Islet precursor cell (in vitro differentiated cells): ENCODE measurements around the gene SLFNL1.

Experiments used
- DNase-seq: peaks from one replicate; pipeline ENCODE4 v3.0.0-alpha.2; 2018

Gene SLFNL1

GRCh38 chr1:40985875-40986274 is 35.6 kb downstream of the SLFNL1 start:
- DNase-seq, result no peak

GRCh38 chr1:40985161-40985560 is 36.4 kb downstream of the SLFNL1 start:
- no peak for DNase-seq

DNA sequence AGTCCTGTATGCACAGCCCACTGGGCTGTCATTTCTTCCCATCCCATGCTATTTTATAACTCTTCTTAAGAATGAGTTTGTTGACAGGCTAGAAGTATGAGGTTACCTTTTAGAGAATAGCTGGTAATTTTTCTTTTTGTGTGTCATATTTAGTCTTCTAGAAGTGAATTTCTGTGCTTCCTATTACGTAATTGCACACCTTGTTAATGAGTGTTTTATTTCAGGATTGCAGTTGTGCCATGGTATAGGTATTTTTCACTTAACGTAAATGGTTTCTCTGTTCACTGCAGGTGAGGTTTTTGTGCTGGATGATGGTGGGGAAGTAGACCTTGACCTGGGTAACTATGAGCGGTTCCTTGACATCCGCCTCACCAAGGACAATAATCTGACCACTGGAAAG is 37.0 kb downstream of the SLFNL1 start:
- DNase-seq, result no peak

DNA sequence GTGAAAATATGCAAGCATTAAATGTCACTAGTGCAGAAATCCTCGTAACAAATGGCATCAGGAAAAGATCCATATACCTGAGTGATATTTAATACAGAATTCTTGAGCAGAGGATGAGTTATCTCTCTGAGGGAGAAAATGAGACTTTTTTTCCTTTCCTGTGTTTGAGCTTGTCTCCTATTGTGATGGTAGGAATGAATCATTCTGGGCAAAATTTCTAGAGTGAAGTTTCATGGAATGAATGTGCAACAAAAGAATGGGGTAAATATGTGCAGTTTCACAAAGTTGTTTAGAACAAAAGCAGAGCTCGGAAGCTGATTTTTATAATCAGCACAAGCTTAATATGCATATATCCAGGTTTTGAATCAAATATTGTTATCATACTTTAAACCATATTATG is 37.5 kb downstream of the SLFNL1 start:
- no peak for DNase-seq

DNA sequence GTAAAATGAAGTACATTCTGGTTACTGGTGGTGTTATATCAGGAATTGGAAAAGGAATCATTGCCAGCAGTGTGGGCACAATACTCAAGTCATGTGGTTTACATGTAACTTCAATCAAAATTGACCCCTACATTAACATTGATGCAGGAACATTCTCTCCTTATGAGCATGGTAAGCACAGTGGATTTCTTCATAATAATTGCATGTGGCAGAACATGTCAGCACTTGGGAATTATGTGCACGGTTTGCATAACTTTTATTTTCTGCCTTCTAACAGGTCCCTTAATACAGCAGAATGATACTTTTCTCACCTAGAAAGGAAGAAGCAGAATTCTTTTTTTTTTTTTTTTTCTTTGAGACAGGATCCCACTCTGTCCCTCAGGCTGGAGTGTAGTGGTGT is 38.2 kb downstream of the SLFNL1 start:
- no peak for DNase-seq

DNA sequence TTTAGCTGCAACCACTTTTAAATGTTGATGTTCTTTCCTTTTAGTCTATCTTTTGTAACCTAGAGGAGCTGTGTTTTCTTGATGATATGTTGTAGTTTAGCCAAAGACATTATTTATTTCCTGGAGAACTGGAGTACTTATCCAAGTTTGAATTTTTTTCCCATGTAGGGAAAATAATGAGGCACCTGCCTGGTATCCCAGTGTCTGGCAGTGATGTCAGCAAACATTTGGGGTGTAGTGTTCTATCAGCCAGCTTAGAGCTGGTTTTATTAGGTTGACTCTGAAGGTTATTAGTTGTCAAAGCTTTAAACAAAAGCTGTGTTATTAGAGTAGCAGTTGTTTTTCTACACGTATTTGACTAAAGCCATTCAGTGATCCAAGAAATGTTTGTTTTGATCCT is 38.8 kb downstream of the SLFNL1 start:
- DNase-seq, result no peak

- DNase-seq, result no peak
These were observed 39.7 kb downstream of the SLFNL1 start for GRCh38 chr1:40981691-40982448.

DNA sequence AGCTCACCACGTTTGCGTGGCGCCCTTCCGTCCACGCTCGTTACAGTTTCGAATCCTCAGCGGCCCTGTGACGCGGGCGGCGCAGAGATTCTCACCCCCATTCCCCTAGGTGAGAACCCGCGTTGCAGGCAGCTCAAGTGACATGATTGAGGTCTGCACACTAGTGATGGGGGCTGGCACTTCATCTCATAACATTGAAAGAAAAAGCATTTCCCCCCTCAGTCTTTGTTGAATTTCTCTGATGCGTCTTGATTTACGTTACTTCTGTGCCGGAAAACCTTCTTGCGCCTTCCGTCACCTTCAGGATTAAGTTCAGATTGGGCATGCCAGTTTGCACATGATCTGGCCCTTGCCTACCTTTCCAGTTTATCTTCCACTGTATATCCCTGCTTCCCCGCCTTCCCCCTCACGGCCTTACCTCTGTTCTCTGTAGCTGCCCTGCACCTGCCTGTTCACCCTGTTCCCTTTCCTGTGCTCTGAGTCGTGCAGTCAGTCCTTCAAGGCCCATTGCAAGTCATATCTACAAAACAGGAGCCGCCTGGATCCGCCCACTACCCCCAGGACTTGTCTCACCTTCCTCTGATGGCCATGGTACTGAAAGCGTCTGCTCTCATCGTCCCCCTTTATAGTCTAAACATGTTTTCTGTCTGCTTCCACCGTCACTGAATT is 40.9 kb downstream of the SLFNL1 start:
- peak; percentile 80 for DNase-seq

GRCh38 chr1:40980068-40980452 is 41.5 kb downstream of the SLFNL1 start:
- no peak for DNase-seq

GRCh38 chr1:40979241-40980067 is 42.1 kb downstream of the SLFNL1 start, which contains the start of gene CTPS1:
Gene CTPS1 (plus strand): TSS chr1:40979696. CDS start chr1:40983291, 3,595 bp downstream.
- DNase-seq, result peak; percentile 97

DNA sequence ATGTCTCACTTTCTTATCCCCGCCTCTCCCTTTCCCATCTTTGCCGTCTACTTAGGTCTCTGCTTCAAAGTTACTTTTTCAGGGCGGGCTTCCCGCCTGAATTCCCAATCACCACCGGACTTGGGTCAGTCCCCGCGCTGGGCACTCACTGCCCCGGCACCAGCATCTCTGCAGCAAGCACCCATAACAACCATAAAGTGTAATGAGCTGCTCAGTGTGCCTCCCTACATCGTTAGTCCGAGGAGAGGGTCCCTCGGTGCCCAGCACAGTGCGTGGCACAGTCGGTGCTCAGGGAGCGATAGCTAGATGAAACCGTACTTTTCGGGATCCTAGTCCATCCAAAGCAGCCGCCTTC is 42.7 kb downstream of the SLFNL1 start:
- no peak for DNase-seq

DNA sequence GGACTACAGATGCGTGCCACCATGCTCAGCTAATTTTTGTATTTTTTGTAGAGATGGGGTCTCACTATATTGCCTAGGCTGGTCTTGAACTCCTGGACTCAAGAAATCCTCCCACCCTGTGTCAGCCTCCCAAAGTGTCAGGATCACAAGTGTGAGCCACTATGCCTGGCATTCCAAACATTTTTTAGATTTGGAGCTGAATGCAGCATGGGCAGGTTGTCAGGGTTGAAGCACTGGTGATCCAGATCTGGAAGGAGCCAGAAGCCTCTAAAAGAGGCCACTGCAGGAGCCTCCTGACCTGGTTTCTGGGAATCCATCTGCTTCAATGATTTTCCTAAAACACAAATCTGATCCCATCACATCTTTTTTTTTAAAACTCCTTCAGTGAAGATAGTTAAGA is 43.8 kb downstream of the SLFNL1 start:
- DNase-seq, result peak; percentile 81

DNA sequence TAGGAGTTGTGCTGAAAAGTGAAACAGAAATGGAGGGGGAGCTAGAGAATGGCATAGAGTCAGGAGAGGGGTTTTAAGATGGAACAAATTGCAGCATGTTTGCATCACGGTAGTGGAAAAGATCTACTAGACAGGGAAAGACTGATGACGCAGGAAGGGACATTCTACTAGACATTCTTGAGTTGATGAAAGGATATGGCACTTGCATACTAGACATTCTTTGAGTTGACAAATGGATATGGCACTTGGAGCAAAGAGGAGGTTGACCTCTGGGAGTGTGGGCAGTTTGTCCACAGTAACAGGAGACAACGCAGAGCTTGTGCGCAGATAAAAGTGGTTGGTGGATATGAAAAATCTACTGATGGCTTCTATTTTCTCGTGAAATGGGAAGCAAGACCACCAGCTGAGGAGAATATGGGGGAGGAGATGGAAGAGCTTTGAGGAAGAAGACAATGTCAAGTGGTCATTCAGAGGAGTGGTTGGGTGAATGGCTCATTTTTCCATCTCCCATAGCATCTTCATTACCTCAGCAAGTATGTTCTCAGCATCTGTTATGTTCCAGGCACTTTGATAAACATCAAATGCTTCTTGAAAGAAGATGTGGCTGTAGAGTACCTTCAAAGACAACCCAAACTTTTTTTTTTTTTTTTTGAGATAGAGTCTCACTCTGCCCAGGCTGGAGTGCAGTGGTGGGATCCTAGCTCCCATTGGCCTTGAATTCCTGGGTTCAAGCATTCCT is 44.4 kb downstream of the SLFNL1 start:
- peak; percentile 78 for DNase-seq

- peak; percentile 74 for DNase-seq
These were observed 46.6 kb downstream of the SLFNL1 start for GRCh38 chr1:40974945-40975344.

GRCh38 chr1:40973912-40974311 is 47.6 kb downstream of the SLFNL1 start:
- no peak for DNase-seq

DNA sequence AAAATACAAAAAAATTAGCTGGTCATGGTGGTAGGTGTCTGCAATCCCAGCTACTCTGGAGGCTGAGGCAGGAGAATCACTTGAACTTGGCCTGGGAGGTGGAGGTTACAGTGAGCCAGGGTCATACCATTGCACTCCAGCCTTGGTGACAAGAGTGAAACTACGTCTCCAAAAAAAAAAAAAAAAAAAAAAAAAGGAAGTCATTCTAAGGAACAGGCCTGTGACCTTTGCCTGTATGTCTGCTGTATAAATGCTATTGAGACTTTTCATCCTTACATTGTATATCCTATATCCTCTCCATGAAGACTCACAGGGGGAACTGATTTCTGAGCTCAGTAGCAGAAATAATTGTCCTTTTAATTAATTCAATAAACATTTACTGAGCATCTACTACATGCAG is 49.6 kb downstream of the SLFNL1 start:
- no peak for DNase-seq

DNA sequence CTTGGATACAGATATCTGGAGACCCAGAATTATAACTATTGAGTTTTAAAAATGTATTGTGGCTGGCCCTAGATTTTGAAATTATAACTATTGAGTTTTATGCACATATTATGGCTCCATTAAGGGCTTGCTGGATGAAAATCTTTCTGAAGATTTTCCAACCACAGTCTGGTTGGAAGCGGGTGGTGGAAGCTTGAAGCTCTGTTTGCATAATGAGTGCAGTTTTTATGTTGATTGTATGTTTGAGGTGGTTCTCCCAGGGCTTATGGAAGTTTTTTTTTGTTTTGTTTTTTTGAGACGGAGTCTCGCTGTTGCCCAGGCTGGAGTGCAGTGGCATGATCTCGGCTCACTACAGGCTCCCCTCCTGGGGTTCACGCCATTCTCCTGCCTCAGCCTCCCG is 52.1 kb downstream of the SLFNL1 start:
- no peak for DNase-seq

DNA sequence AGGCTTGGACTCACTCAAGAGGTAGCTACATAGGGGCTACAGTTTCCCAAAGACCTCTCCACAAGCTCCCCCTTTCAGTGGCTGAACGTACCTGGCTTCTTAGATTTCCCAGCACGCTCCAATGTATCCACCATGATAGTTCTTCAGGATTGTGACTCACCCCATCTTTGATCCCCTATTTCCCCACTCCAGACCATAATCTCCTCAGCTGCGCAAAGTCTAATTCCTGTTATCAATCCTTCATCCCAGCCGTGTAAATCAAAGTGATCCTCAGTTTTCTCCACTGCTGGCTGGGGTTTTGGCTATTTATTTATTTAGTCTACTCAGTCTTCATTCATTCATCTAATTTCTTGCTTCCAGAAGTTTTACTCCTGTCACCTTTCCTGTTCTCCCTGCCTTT is 55.1 kb downstream of the SLFNL1 start:
- DNase-seq, result no peak
